CD4-positive, alpha-beta memory T cell (primary cell): ENCODE measurements around the gene ART5. TPM values are rescaled to one million over a fixed set of nuclear protein-coding genes. Genes with fewer than 3 reads are reported as not detected.

ENCODE experiments used
- CTCF ChIA-PET: fragments of 350-600 bp; sonication (Branson Sonifier 250); formaldehyde crosslinking; loops from one replicate; lab custom pipeline; 2021; ENCODE audit warnings: inconsistent platforms; ENCODE audit not compliant: partially characterized antibody; lab: Charles Lee
- POLR2A ChIA-PET: fragments of 350-600 bp; sonication (Branson Sonifier 250); formaldehyde crosslinking; loops from one replicate; lab custom pipeline; 2021; ENCODE audit not compliant: partially characterized antibody; lab: Charles Lee
- DNase-seq, 5 donors: peaks; one replicate each; pipeline versions ENCODE4 v3.0.0 to v3.0.0-alpha.2; 2020 to 2022; ENCODE audit warnings: mixed read lengths in 1 of 5
- H3K27ac ChIP-seq: one replicate; pipeline ENCODE4 v1.7.0; 2013; ENCODE audit warnings: low read depth, low read length
- H3K27me3 ChIP-seq: 2 replicates; pipeline ENCODE4 v1.7.0; 2013; ENCODE audit warnings: mild to moderate bottlenecking, low read length, moderate library complexity; ENCODE audit not compliant: insufficient read depth
- H3K36me3 ChIP-seq: 2 replicates; pipeline ENCODE4 v1.7.0; 2013; ENCODE audit warnings: mild to moderate bottlenecking, low read length, moderate library complexity; ENCODE audit not compliant: insufficient read depth
- H3K4me1 ChIP-seq: 2 replicates; pipeline ENCODE4 v1.7.0; 2013; ENCODE audit warnings: mild to moderate bottlenecking, low read length, moderate library complexity; ENCODE audit not compliant: insufficient read depth
- H3K4me3 ChIP-seq, 2 donors: one replicate each; pipeline ENCODE4 v1.7.0; 2013; ENCODE audit warnings: low read length in 2 of 2, mild to moderate bottlenecking in 1 of 2
- H3K9me3 ChIP-seq, 2 donors: one replicate each; pipeline ENCODE4 v1.7.0; 2013; ENCODE audit warnings: low read length in 2 of 2, control low read depth in 1 of 2; ENCODE audit not compliant: control insufficient read depth in 1 of 2
- H3K27ac Mint-ChIP-seq, 7 donors: one replicate each; pipeline ENCODE4 v1.8.0; 2020 to 2021; ENCODE audit warnings: mixed read lengths in 7 of 7, mild to moderate bottlenecking in 6 of 7, inconsistent platforms in 3 of 7, moderate library complexity in 3 of 7
- H3K27me3 Mint-ChIP-seq, 2 donors: one replicate each; pipeline ENCODE4 v1.8.0; 2020 to 2021; ENCODE audit warnings: mixed read lengths in 2 of 2
- H3K36me3 Mint-ChIP-seq, 2 donors: one replicate each; pipeline ENCODE4 v1.8.0; 2020 to 2021; ENCODE audit warnings: mixed read lengths in 2 of 2, inconsistent platforms in 1 of 2, mild to moderate bottlenecking in 1 of 2
- H3K4me1 Mint-ChIP-seq, 4 donors: one replicate each; pipeline ENCODE4 v1.8.0; 2020 to 2021; ENCODE audit warnings: mixed read lengths in 4 of 4, mild to moderate bottlenecking in 1 of 4
- H3K4me3 Mint-ChIP-seq, 8 donors: one replicate each; pipeline ENCODE4 v1.8.0; 2020 to 2021; ENCODE audit warnings: mixed read lengths in 8 of 8, mild to moderate bottlenecking in 7 of 8, moderate library complexity in 6 of 8, inconsistent platforms in 3 of 8
- H3K9me3 Mint-ChIP-seq, 8 donors: one replicate each; pipeline ENCODE4 v1.8.0; 2020 to 2021; ENCODE audit warnings: mixed read lengths in 8 of 8, mild to moderate bottlenecking in 5 of 8, inconsistent platforms in 3 of 8, moderate library complexity in 1 of 8
- intact Hi-C: fragments of 100-400 bp; cut with micrococcal nuclease; formaldehyde crosslinking; loops from one replicate; pipeline ENCODE4 v1.15.1; 2023
- polyA plus RNA-seq, 2 donors: library from polyadenylated mRNA; unstranded; fragments of 300-500 nt; fragmentation: Illumina TruSeq; gene quantifications; one replicate each; pipeline ENCODE4 v1.2.3, GENCODE V29; 2021
- total RNA-seq, 2 experiments: library from RNA; stranded (reverse); gene quantifications; one replicate each; pipeline ENCODE4 v1.2.3, GENCODE V29; 2021

The ART5 gene, protein sequence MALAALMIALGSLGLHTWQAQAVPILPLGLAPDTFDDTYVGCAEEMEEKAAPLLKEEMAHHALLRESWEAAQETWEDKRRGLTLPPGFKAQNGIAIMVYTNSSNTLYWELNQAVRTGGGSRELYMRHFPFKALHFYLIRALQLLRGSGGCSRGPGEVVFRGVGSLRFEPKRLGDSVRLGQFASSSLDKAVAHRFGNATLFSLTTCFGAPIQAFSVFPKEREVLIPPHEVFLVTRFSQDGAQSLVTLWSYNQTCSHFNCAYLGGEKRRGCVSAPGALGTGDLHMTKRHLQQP
- total RNA-seq: not detected
- polyA plus RNA-seq: not detected

DNA sequence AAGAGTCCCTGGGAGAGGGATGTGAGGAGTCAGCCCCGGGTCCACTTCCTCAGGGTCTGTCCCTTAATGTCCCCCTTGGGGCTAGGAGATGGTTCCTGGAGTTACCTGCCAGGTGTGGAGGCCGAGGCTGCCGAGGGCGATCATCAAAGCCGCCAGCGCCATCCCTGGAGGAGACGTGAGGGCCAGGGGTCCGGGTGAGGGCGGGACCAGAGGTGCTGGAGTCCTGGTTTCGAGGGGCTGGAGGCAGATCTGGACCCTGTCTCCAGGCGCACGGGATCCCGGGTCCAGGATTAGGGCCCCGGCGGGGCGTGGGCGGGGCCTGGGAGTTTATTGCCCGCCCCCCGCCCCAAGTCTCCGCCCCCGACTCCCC lies at the start of gene ART5:
Gene ART5, minus strand, starts transcription at position 292 of the 370 bp plus-strand sequence. Its CDS starts 130 bp downstream, at position 162.
- H3K27me3 Mint-ChIP-seq: peaks cover 11 to 17% of the 10 kb centered on the region in 2 donors
- H3K4me3 Mint-ChIP-seq: peak within 1 kb of the TSS; percentile 67 to 91 (median 80)
- Histone ChIP-seq H3K27me3 (peaks cover 5% of the 10 kb centered on the region), H3K36me3 (no peaks in the 10 kb centered on the region), H3K27ac (no peak within 1 kb of the TSS), H3K4me1 (peaks cover 10% of the 10 kb centered on the region), H3K4me3 (peak within 1 kb of the TSS in 1 of 2 donors; percentile 51), H3K9me3 (no peaks in the 10 kb centered on the region)
- CTCF ChIA-PET: no interaction called here
- POLR2A ChIA-PET: no interaction called here
- peak within 1 kb of the TSS in 3 of 7 donors; percentile 37 to 82 (median 41) for H3K27ac Mint-ChIP-seq
- H3K9me3 Mint-ChIP-seq: no peaks in the 10 kb centered on the region
- intact Hi-C loops: no loop called here
- no peak for DNase-seq
- no peaks in the 10 kb centered on the region for H3K36me3 Mint-ChIP-seq
- H3K4me1 Mint-ChIP-seq: peaks cover 3 to 13% (median 9%) of the 10 kb centered on the region in 4 donors

DNA sequence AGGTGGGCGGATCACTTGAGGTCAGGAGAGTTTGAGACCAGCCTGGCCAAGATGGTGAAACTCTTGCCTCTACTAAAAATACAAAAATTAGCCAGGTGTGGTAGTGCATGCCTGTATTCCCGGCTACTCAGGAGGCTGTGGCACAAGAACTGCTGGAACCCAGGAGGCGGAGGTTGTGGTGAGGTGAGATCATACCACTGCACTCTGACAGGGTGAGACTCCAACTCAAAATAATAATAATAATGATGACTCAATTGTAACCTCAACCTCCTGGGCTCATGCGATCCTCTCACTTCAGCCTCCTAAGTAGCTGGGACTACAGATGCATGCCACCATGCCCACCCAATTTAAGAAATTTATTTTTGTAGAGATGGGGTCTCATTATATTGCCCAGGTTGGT lies 45.0 kb upstream of the ART5 start:
- intact Hi-C loops: no loop called here
- H3K36me3 ChIP-seq: peaks cover 61% of the 10 kb centered on the region
- H3K9me3 ChIP-seq: no peaks in the 10 kb centered on the region
- no peak overlapping the region for H3K27ac ChIP-seq
- H3K4me3 Mint-ChIP-seq: no peak overlapping the region
- ChIA-PET POLR2A (no interaction called here), CTCF (interaction anchor here (1.0 kb wide), 1 partner anchor 10 kb away, joined by 3 read pairs; no protein-coding TSS in a partner anchor)
- DNase-seq: no peak
- no peak overlapping the region for H3K27ac Mint-ChIP-seq
- peaks cover 5% of the 10 kb centered on the region for H3K4me1 ChIP-seq
- H3K9me3 Mint-ChIP-seq: no peaks in the 10 kb centered on the region
- peaks cover 2 to 8% (median 8%) of the 10 kb centered on the region in 4 donors for H3K4me1 Mint-ChIP-seq
- H3K27me3 Mint-ChIP-seq: no peaks in the 10 kb centered on the region
- no peak overlapping the region for H3K4me3 ChIP-seq
- no peaks in the 10 kb centered on the region for H3K27me3 ChIP-seq
- H3K36me3 Mint-ChIP-seq: peaks cover 52 to 74% of the 10 kb centered on the region in 2 donors

DNA sequence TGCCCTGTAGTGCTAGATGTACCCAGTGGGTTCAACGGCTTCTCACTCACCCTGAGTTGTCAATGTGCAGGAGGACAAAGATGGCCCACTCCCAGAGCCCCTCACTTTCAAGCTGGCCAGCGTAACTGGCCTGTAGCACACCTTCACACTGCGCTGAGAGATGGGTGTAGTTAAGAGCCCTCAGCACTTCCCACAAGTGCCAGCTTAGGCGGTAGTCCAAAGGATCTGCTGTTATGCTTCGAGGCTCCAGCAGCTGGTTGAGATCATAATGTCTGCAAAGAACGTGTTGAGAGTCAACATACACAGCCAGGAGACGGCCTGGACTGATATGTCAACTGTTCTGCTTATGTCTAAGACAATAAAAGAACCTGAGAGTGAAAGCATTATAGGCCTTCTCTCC lies 44.1 kb upstream of the ART5 start:
- Histone ChIP-seq H3K9me3 (no peaks in the 10 kb centered on the region), H3K27ac (no peak overlapping the region), H3K4me1 (peaks cover 5% of the 10 kb centered on the region), H3K27me3 (no peaks in the 10 kb centered on the region), H3K36me3 (peaks cover 61% of the 10 kb centered on the region), H3K4me3 (no peak overlapping the region)
- H3K36me3 Mint-ChIP-seq: peaks cover 57 to 76% of the 10 kb centered on the region in 2 donors
- ChIA-PET CTCF (interaction anchor here (1.0 kb wide), 1 partner anchor 11 kb away, joined by 3 read pairs; no protein-coding TSS in a partner anchor), POLR2A (no interaction called here)
- no peaks in the 10 kb centered on the region for H3K9me3 Mint-ChIP-seq
- no peaks in the 10 kb centered on the region for H3K27me3 Mint-ChIP-seq
- peak overlapping the region in 2 of 7 donors; percentile 36 to 69 for H3K27ac Mint-ChIP-seq
- intact Hi-C loops: no loop called here
- DNase-seq: no peak
- no peak overlapping the region for H3K4me3 Mint-ChIP-seq
- peaks cover 2 to 8% (median 8%) of the 10 kb centered on the region in 4 donors for H3K4me1 Mint-ChIP-seq

DNA sequence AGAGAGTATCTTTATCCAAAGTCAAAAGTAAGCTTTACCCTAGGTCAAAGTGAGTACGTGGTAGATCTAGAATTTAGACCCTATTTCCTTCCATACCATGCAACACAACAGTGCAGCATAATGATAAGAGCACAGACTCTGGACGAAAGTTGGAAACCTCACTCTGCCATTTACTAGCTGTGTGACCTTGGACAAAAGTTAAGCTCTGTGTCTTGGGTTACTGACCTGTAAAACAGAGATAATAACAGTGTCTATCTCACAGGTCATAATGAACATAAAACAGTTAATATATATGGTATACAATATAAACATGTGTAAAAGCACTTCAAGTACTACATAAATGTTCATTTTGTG lies 43.0 kb upstream of the ART5 start:
- Histone ChIP-seq H3K9me3 (no peaks in the 10 kb centered on the region), H3K4me1 (peaks cover 5% of the 10 kb centered on the region), H3K27ac (no peak overlapping the region), H3K27me3 (no peaks in the 10 kb centered on the region), H3K36me3 (peaks cover 61% of the 10 kb centered on the region), H3K4me3 (no peak overlapping the region)
- H3K27me3 Mint-ChIP-seq: no peaks in the 10 kb centered on the region
- no peak for DNase-seq
- CTCF ChIA-PET: interaction anchor here (1.6 kb wide), 1 partner anchor 11 kb away, joined by 3 read pairs; no protein-coding TSS in a partner anchor
- H3K4me3 Mint-ChIP-seq: no peak overlapping the region
- H3K27ac Mint-ChIP-seq: peak overlapping the region in 1 of 7 donors; percentile 4
- H3K36me3 Mint-ChIP-seq: peaks cover 60 to 80% of the 10 kb centered on the region in 2 donors
- no peaks in the 10 kb centered on the region for H3K9me3 Mint-ChIP-seq
- H3K4me1 Mint-ChIP-seq: peaks cover 2 to 8% (median 8%) of the 10 kb centered on the region in 4 donors
- POLR2A ChIA-PET: no interaction called here
- intact Hi-C loops: no loop called here

DNA sequence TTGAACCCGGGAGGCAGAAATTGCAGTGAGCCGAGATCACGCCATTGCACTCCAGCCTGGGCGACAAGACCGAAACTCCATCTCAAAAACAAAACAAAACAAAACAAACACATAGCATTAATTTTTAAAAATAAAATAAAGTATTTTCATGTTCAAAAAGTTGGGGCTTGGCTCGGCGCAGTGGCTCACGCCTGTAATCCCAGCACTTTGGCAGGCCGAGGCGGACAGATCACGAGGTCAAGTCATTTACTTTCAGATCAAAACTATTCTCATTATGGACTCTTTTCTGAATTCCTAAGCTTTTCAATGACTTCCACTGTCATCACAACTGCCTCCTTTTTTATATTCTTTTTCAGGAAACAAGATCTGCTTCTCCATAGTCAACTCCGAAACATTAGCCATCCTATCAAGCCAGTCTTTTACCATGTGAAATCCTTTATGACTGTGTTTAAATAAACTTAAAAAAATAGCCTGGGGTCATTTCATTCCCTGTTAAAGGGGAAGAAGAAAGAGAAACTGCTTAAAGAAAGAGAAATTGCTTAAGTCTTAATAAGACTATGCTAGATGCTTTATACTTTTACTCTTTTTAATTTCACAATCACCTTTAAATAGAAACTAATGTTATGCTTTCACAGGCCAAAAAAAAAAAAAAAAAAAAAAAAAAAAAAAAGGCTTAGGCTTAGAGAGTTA lies 42.5 kb upstream of the ART5 start:
- no peak for DNase-seq
- CTCF ChIA-PET: interaction anchor here (1.6 kb wide), 1 partner anchor 11 kb away, joined by 3 read pairs; no protein-coding TSS in a partner anchor
- intact Hi-C loops: no loop called here
- peak overlapping the region in 1 of 7 donors; percentile 70 for H3K27ac Mint-ChIP-seq
- H3K27ac ChIP-seq: no peak overlapping the region
- H3K4me1 Mint-ChIP-seq: peaks cover 2 to 8% (median 8%) of the 10 kb centered on the region in 4 donors
- no peaks in the 10 kb centered on the region for H3K27me3 ChIP-seq
- H3K4me3 Mint-ChIP-seq: no peak overlapping the region
- peaks cover 66% of the 10 kb centered on the region for H3K36me3 ChIP-seq
- POLR2A ChIA-PET: no interaction called here
- no peak overlapping the region for H3K4me3 ChIP-seq
- H3K27me3 Mint-ChIP-seq: no peaks in the 10 kb centered on the region
- H3K36me3 Mint-ChIP-seq: peaks cover 65 to 84% of the 10 kb centered on the region in 2 donors
- peaks cover 5% of the 10 kb centered on the region for H3K4me1 ChIP-seq
- H3K9me3 ChIP-seq: no peaks in the 10 kb centered on the region
- H3K9me3 Mint-ChIP-seq: no peaks in the 10 kb centered on the region

DNA sequence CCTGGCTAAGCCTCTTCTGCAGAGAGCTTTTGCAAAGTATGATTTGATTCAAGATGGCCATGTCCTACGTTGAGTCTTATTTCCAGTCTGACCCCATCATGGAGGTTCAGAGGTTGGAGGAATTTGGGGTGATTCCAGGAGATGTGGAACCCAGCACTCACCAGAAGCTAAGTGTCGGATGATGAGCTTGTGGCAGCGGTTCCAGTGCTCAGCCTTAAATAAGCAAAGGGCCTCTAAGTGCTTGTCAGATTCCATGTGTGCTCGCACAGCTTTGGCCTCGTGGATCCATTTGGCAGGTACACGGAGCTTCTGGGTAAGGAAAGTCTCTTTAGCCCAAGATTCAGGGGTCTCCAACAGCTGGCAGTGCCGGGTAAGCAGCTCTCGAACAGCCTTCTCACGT lies 41.2 kb upstream of the ART5 start:
- intact Hi-C loops: no loop called here
- Histone ChIP-seq H3K4me1 (peaks cover 5% of the 10 kb centered on the region), H3K9me3 (no peaks in the 10 kb centered on the region), H3K27me3 (no peaks in the 10 kb centered on the region), H3K27ac (no peak overlapping the region), H3K36me3 (peaks cover 73% of the 10 kb centered on the region), H3K4me3 (no peak overlapping the region)
- H3K4me1 Mint-ChIP-seq: peaks cover 2 to 8% (median 8%) of the 10 kb centered on the region in 4 donors
- H3K9me3 Mint-ChIP-seq: no peaks in the 10 kb centered on the region
- POLR2A ChIA-PET: no interaction called here
- no peak for DNase-seq
- no peaks in the 10 kb centered on the region for H3K27me3 Mint-ChIP-seq
- no peak overlapping the region for H3K27ac Mint-ChIP-seq
- peaks cover 75 to 91% of the 10 kb centered on the region in 2 donors for H3K36me3 Mint-ChIP-seq
- CTCF ChIA-PET: interaction anchor here (1.6 kb wide), 1 partner anchor 12 kb away, joined by 3 read pairs; no protein-coding TSS in a partner anchor
- H3K4me3 Mint-ChIP-seq: no peak overlapping the region

DNA sequence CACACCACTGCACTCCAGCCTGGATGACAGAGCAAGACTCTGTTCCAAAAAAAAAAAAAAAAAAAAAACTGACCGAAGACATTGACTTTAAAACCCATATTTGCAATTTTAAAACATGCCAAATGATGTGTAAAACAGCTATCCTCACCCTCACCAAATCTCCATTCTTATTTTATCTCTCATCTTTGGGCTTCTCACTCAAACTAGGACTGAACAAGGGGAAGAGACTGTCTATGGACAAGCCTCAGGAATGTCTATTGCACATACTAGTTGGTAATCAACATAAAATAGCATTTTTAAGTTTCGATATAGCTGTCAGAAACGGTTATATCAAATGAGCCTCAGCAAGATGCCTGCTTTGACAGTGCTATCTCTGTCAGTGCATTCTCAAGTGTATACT lies 37.3 kb upstream of the ART5 start:
- Histone ChIP-seq H3K27me3 (no peaks in the 10 kb centered on the region), H3K9me3 (no peaks in the 10 kb centered on the region), H3K36me3 (peaks cover 82% of the 10 kb centered on the region), H3K27ac (no peak overlapping the region), H3K4me1 (peaks cover 5% of the 10 kb centered on the region), H3K4me3 (no peak overlapping the region)
- H3K9me3 Mint-ChIP-seq: no peaks in the 10 kb centered on the region
- intact Hi-C loops: no loop called here
- no peaks in the 10 kb centered on the region for H3K27me3 Mint-ChIP-seq
- CTCF ChIA-PET: no interaction called here
- POLR2A ChIA-PET: no interaction called here
- H3K36me3 Mint-ChIP-seq: peaks cover 81 to 88% of the 10 kb centered on the region in 2 donors
- no peak overlapping the region for H3K27ac Mint-ChIP-seq
- H3K4me3 Mint-ChIP-seq: no peak overlapping the region
- peaks cover 2 to 9% (median 6%) of the 10 kb centered on the region in 4 donors for H3K4me1 Mint-ChIP-seq
- DNase-seq: no peak
